Testis (tissue), 5 donors: ENCODE measurements around the gene S100B. TPM values are rescaled to one million over a fixed set of nuclear protein-coding genes. Genes with fewer than 3 reads are reported as not detected.
A peak's percentile ranks its signal among the peaks of the same experiment; 100 is the strongest.

ENCODE experiments used
- DNase-seq: peaks from one replicate; pipeline ENCODE4 v3.0.0-alpha.2; 2019
- H3K27ac ChIP-seq, 2 donors: fragments of 200-600 bp; sonication (generic); one replicate each; pipeline ENCODE4 v1.5.1; 2019
- H3K27me3 ChIP-seq: fragments of 200-600 bp; sonication (generic); one replicate; pipeline ENCODE4 v1.5.1; 2019
- H3K36me3 ChIP-seq: fragments of 200-600 bp; sonication (generic); one replicate; pipeline ENCODE4 v1.5.1; 2017; ENCODE audit warnings: low read depth; ENCODE audit errors: missing control alignments
- H3K4me1 ChIP-seq: fragments of 200-600 bp; sonication (generic); one replicate; pipeline ENCODE4 v1.5.1; 2019
- H3K4me3 ChIP-seq, 2 donors: fragments of 200-600 bp; sonication (generic); one replicate each; pipeline ENCODE4 v1.5.1; 2017 to 2019
- H3K9me3 ChIP-seq: fragments of 200-600 bp; sonication (generic); one replicate; pipeline ENCODE4 v1.5.1; 2017
- POLR2A ChIP-seq: fragments of 450-650 bp; IDR thresholded peaks from one replicate; pipeline ENCODE4 v1.6.1; 2017; ENCODE audit warnings: antibody characterized with exemption, mild to moderate bottlenecking, moderate library complexity
- WGBS, 2 donors: methylation state at CpG; one replicate each; pipeline ENCODE4 v1.1.5; 2018; 5-methylcytosine and 5-hydroxymethylcytosine counted together
- intact Hi-C: fragments of 100-400 bp; cut with DNase I; formaldehyde crosslinking; loops from one replicate; pipeline ENCODE4 v1.15.1; 2023; ENCODE audit warnings: low total_unique reads
- long read RNA-seq, 2 donors: transcript quantifications; one replicate each; lab custom pipeline, GENCODE V29; 2026
- polyA plus RNA-seq: library from polyadenylated mRNA; stranded (reverse); fragments of 350-450 nt; fragmentation: Illumina TruSeq; extraction: RNeasy Lipid Tissue Mini Kit (QIAGEN cat#74804); gene quantifications from one replicate; pipeline ENCODE4 v1.2.3, GENCODE V29; 2014; ENCODE audit warnings: low read depth, low replicate concordance; ENCODE audit not compliant: insufficient read depth
- total RNA-seq, 2 donors: library from RNA; depleted of rRNA; stranded (reverse); fragments of >200 nt; gene quantifications; one replicate each; pipeline ENCODE4 v1.2.3, GENCODE V29; 2016
- TF ChIP-seq, protein P1 (sequence below), 3 experiments: fragments of 450-650 bp in 2 of 3; fragments of 200-600 bp in 1 of 3; sonication (generic) in 1 of 3; IDR thresholded peaks; one replicate each; pipeline ENCODE4 v1.5.1; 2016 to 2019; ENCODE audit warnings: antibody characterized with exemption in 3 of 3, mild to moderate bottlenecking in 2 of 3, moderate library complexity in 1 of 3

Gene S100B
- total RNA-seq (1 to 10 TPM; 2.7 to 7.4 TPM), polyA plus RNA-seq (7.1 TPM)
- long read RNA-seq, donor 1, transcript S100B-201 (3 exons, 877 nt) = major isoform, 6 of 6 reads
- long read RNA-seq, donor 1, partial matches to known transcripts = 0 of 6 reads
- long read RNA-seq, donor 1, other reads (novel, unspliced or antisense) = 0 of 6 reads
- long read RNA-seq, donor 2, transcript S100B-201 (3 exons, 877 nt) = major isoform, 8 of 8 reads
- long read RNA-seq, donor 2, partial matches to known transcripts = 0 of 8 reads
- long read RNA-seq, donor 2, other reads (novel, unspliced or antisense) = 0 of 8 reads

DNA sequence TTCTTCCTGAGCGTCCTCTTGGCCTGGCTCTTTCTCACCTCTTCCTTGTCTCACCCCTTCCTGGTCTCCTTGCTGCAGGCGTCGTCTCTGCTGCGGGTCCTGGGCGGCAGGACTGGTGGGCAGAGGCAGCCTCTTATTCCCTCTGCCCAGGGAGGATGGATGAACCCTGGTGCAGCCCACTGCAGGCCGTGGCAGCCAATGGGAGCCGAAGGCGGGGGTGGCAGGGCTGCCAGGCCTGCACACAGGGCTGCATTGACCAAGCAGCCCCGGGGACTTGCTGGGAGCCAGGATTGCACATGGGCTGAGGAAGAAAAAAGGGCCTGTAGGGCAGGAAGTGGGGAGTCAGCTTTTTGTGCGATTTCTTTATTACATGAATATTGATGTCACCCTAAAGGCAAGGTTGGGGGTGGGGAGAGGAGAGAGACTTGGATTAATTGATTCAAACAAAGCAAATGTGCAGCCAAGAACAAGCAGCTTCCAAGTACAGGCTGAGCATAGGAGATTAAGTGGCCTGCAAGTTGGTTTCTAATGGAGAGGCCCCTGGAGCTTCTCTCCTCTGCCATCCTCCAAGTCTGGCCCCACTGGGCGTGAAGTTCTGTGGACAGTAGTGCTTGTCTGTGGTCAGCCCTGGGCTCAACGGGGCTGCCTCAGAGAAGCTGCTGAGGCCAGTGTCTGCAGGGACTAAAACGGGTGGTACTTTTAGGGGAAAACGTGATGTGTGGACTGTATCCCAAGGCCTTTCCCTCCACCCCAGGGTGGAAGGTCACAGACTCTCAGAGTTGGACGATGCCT is at the start of gene S100B:
Gene S100B, minus strand, starts transcription at position 108 of the 792 bp plus-strand sequence. CDS start 2,667 bp downstream, outside the sequence.
- H3K27ac ChIP-seq = no peak within 1 kb of the TSS
- H3K9me3 ChIP-seq = no peaks in the 10 kb centered on the region
- DNase-seq = no peak
- H3K4me1 ChIP-seq = no peaks in the 10 kb centered on the region
- intact Hi-C loops = no loop called here
- H3K36me3 ChIP-seq = no peaks in the 10 kb centered on the region
- 65% methylated on average over 14 to 15 of the region's 15 CpGs for WGBS, 2 donors
- H3K27me3 ChIP-seq = no peaks in the 10 kb centered on the region
- no peak within 1 kb of the TSS for H3K4me3 ChIP-seq
- TF ChIP-seq, protein P1, sequence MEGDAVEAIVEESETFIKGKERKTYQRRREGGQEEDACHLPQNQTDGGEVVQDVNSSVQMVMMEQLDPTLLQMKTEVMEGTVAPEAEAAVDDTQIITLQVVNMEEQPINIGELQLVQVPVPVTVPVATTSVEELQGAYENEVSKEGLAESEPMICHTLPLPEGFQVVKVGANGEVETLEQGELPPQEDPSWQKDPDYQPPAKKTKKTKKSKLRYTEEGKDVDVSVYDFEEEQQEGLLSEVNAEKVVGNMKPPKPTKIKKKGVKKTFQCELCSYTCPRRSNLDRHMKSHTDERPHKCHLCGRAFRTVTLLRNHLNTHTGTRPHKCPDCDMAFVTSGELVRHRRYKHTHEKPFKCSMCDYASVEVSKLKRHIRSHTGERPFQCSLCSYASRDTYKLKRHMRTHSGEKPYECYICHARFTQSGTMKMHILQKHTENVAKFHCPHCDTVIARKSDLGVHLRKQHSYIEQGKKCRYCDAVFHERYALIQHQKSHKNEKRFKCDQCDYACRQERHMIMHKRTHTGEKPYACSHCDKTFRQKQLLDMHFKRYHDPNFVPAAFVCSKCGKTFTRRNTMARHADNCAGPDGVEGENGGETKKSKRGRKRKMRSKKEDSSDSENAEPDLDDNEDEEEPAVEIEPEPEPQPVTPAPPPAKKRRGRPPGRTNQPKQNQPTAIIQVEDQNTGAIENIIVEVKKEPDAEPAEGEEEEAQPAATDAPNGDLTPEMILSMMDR (IDR thresholded peaks at IDR 0.05) = no peak
- TF ChIP-seq POLR2A = no peak

DNA sequence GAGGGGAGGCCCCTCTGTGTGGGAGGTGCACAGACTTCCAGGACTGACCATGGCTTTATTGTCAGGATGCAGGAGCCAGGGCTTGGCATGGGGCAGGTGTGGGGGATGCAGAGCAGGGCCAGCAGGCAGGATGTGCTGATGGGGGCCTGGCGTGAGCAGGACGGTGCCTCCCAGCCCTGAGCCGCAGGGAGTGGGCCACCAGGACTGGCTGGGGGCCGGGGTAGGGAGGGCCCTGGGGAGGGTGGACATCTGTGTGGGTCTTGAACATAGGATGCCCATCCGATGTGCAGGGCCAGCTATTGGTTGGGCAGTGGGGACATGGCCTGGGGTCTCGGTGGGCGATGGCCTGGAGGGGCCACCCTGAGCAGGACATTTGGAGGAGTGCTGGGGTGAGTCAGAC is 46.2 kb upstream of the S100B start:
- TF ChIP-seq, protein P1 (IDR thresholded peaks at IDR 0.05) = no peak
- no peak for TF ChIP-seq POLR2A
- intact Hi-C loops = no loop called here
- Histone ChIP-seq H3K4me1 (peaks cover 16% of the 10 kb centered on the region), H3K36me3 (no peaks in the 10 kb centered on the region), H3K9me3 (no peaks in the 10 kb centered on the region), H3K27ac (no peak overlapping the region), H3K27me3 (no peaks in the 10 kb centered on the region), H3K4me3 (no peak overlapping the region)
- 91 to 92% methylated on average over 7 of the region's 7 CpGs for WGBS, 2 donors
- no peak for DNase-seq

GRCh38 chr21:46650476-46651098 is 45.7 kb upstream of the S100B start:
- peak; percentile 78 for DNase-seq
- H3K36me3 ChIP-seq = no peaks in the 10 kb centered on the region
- H3K27me3 ChIP-seq = no peaks in the 10 kb centered on the region
- no peak overlapping the region for H3K27ac ChIP-seq
- H3K9me3 ChIP-seq = no peaks in the 10 kb centered on the region
- H3K4me3 ChIP-seq = no peak overlapping the region
- TF ChIP-seq POLR2A = no peak
- TF ChIP-seq, protein P1 (IDR thresholded peaks at IDR 0.05) = no peak
- peaks cover 16% of the 10 kb centered on the region for H3K4me1 ChIP-seq
- WGBS, 2 donors = 64 to 82% methylated on average over 11 to 14 of the region's 14 CpGs
- intact Hi-C loops = no loop called here

DNA sequence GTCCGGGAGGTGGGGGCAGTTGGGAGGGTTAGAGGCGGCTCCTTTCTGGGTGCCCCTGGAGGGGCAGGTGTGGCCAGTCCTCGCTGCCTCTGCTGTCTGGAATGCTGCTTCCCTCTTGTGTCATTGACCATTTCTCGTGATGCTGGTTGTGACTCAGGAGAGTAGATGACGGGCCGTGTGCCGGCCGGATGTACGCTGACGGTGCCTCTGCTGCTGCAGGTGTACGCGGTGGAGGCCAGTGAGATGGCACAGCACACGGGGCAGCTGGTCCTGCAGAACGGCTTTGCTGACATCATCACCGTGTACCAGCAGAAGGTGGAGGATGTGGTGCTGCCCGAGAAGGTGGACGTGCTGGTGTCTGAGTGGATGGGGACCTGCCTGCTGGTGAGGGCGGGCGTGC is 44.5 kb upstream of the S100B start:
- Histone ChIP-seq H3K27ac (no peak overlapping the region), H3K9me3 (no peaks in the 10 kb centered on the region), H3K4me1 (peaks cover 16% of the 10 kb centered on the region), H3K36me3 (no peaks in the 10 kb centered on the region), H3K27me3 (no peaks in the 10 kb centered on the region), H3K4me3 (no peak overlapping the region)
- TF ChIP-seq, protein P1 (IDR thresholded peaks at IDR 0.05) = no peak
- TF ChIP-seq POLR2A = no peak
- intact Hi-C loops = no loop called here
- DNase-seq = no peak
- WGBS, 2 donors = 94 to 95% methylated on average over 19 of the region's 19 CpGs
